ENCODE measurements around the gene TNFRSF14.

GRCh38 chr1:2582391-2582790 is 26.2 kb downstream of the TNFRSF14 start:
- TF ChIP-seq, protein P1, sequence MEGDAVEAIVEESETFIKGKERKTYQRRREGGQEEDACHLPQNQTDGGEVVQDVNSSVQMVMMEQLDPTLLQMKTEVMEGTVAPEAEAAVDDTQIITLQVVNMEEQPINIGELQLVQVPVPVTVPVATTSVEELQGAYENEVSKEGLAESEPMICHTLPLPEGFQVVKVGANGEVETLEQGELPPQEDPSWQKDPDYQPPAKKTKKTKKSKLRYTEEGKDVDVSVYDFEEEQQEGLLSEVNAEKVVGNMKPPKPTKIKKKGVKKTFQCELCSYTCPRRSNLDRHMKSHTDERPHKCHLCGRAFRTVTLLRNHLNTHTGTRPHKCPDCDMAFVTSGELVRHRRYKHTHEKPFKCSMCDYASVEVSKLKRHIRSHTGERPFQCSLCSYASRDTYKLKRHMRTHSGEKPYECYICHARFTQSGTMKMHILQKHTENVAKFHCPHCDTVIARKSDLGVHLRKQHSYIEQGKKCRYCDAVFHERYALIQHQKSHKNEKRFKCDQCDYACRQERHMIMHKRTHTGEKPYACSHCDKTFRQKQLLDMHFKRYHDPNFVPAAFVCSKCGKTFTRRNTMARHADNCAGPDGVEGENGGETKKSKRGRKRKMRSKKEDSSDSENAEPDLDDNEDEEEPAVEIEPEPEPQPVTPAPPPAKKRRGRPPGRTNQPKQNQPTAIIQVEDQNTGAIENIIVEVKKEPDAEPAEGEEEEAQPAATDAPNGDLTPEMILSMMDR (conservative IDR thresholded peaks at IDR 0.05; ENCODE audit: low read depth, low read length): no peak
- no peak for TF ChIP-seq EZH2 (IDR thresholded peaks at IDR 0.05; ENCODE audit: low read length, unreplicated experiment)

Data from PC-3 (cell line).